ENCODE results near the gene PPP2R5E.

DNA sequence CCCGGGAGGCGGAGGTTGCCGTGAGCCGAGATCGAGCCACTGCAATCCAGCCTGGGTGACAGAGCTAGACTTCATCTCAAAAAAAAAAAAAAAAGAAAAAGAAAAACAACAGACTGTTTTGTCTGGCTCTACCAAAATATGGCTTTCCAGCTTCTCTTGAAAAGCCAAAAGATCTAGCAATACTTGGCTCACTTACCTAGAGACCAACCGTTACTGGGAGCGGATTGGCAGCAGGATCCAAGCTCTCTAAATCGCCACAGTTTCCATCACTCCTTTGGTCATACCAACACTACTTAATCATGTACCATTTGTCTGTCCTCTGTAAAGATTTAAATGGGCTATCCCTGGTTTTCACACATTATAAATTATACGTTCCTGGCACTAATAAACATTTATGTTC lies 136.8 kb downstream of the PPP2R5E start:
- TF ChIP-seq HMG20A (CRISPR knock-in tag; conservative IDR thresholded peaks at IDR 0.05), result no peak
- no peak for TF ChIP-seq TAF1 (IDR thresholded peaks at IDR 0.05; ENCODE audit: control insufficient read depth, extremely low read depth, insufficient read depth, low read length, severe bottlenecking)
- TF ChIP-seq HEY1 (CRISPR knock-in tag; IDR thresholded peaks at IDR 0.05; ENCODE audit: borderline replicate concordance), result no peak
- no peak for TF ChIP-seq ZNF695 (CRISPR knock-in tag; IDR thresholded peaks at IDR 0.05)
- TF ChIP-seq, protein P1, sequence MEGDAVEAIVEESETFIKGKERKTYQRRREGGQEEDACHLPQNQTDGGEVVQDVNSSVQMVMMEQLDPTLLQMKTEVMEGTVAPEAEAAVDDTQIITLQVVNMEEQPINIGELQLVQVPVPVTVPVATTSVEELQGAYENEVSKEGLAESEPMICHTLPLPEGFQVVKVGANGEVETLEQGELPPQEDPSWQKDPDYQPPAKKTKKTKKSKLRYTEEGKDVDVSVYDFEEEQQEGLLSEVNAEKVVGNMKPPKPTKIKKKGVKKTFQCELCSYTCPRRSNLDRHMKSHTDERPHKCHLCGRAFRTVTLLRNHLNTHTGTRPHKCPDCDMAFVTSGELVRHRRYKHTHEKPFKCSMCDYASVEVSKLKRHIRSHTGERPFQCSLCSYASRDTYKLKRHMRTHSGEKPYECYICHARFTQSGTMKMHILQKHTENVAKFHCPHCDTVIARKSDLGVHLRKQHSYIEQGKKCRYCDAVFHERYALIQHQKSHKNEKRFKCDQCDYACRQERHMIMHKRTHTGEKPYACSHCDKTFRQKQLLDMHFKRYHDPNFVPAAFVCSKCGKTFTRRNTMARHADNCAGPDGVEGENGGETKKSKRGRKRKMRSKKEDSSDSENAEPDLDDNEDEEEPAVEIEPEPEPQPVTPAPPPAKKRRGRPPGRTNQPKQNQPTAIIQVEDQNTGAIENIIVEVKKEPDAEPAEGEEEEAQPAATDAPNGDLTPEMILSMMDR (IDR thresholded peaks at IDR 0.05 in 2 of 3, conservative IDR thresholded peaks at IDR 0.05 in 1 of 3; ENCODE audit: insufficient read depth in 2 of 3, low read depth in 1 of 3, low read length in 3 of 3), result no peak
- no peak for TF ChIP-seq NONO (IDR thresholded peaks at IDR 0.05; ENCODE audit: low read depth in 2 of 2, low read length in 1 of 2)
- TF ChIP-seq SREBF2 (CRISPR knock-in tag; IDR thresholded peaks at IDR 0.05), result no peak
- no peak for TF ChIP-seq GABPB1 (CRISPR knock-in tag; IDR thresholded peaks at IDR 0.05)
- TF ChIP-seq HMG20B (CRISPR knock-in tag; IDR thresholded peaks at IDR 0.05), result no peak
- TF ChIP-seq, protein P2, sequence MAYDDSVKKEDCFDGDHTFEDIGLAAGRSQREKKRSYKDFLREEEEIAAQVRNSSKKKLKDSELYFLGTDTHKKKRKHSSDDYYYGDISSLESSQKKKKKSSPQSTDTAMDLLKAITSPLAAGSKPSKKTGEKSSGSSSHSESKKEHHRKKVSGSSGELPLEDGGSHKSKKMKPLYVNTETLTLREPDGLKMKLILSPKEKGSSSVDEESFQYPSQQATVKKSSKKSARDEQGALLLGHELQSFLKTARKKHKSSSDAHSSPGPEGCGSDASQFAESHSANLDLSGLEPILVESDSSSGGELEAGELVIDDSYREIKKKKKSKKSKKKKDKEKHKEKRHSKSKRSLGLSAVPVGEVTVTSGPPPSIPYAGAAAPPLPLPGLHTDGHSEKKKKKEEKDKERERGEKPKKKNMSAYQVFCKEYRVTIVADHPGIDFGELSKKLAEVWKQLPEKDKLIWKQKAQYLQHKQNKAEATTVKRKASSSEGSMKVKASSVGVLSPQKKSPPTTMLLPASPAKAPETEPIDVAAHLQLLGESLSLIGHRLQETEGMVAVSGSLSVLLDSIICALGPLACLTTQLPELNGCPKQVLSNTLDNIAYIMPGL (CRISPR knock-in tag; IDR thresholded peaks at IDR 0.05), result no peak
- TF ChIP-seq MYNN (IDR thresholded peaks at IDR 0.05), result no peak
- no peak for TF ChIP-seq MYNN (CRISPR knock-in tag; IDR thresholded peaks at IDR 0.05)
- TF ChIP-seq MTA1 (IDR thresholded peaks at IDR 0.05; ENCODE audit: borderline replicate concordance), result no peak
- TF ChIP-seq ZNF121 (CRISPR knock-in tag; conservative IDR thresholded peaks at IDR 0.05), result no peak
- no peak for TF ChIP-seq ZNF436 (CRISPR knock-in tag; IDR thresholded peaks at IDR 0.05)
